T-helper 17 cell (primary cell): ENCODE data around the gene PHTF2. TPM values are rescaled to one million over a fixed set of nuclear protein-coding genes. Genes with fewer than 3 reads are reported as not detected.

Source experiments
- ATAC-seq: fragments of 150-1000 bp; cut with Tn5 transposase; 2 replicates; pipeline ENCODE4 v1.10.0; 2021; ENCODE audit warnings: mild to moderate bottlenecking, moderate library complexity
- DNase-seq, 3 donors: peaks; one replicate each; pipeline versions ENCODE4 v3.0.0 to v3.0.0-alpha.2; 2020 to 2021
- H3K9me3 ChIP-seq: one replicate; pipeline ENCODE4 v1.7.0; 2013; ENCODE audit warnings: low read length, mild to moderate bottlenecking; ENCODE audit not compliant: control insufficient read depth, poor library complexity, severe bottlenecking
- H3K27ac Mint-ChIP-seq: one replicate; pipeline ENCODE4 v1.8.0; 2022; ENCODE audit warnings: mild to moderate bottlenecking, moderate library complexity, mixed read lengths
- H3K27me3 Mint-ChIP-seq: one replicate; pipeline ENCODE4 v1.8.0; 2022; ENCODE audit warnings: mixed read lengths
- H3K36me3 Mint-ChIP-seq: one replicate; pipeline ENCODE4 v1.8.0; 2022; ENCODE audit warnings: low read depth, mixed read lengths
- H3K4me1 Mint-ChIP-seq: one replicate; pipeline ENCODE4 v1.8.0; 2022; ENCODE audit warnings: mild to moderate bottlenecking, mixed read lengths
- H3K4me3 Mint-ChIP-seq: one replicate; pipeline ENCODE4 v1.8.0; 2022; ENCODE audit warnings: mild to moderate bottlenecking, moderate library complexity, mixed read lengths
- total RNA-seq, 4 donors: library from RNA in 2 of 4; stranded (reverse) in 2 of 4; gene quantifications; one replicate each; pipeline ENCODE4 v1.2.3 and lab custom pipeline; 2022 to 2026

The PHTF2 gene
- total RNA-seq, 2 donors from 2014 or later = 68.1 to 69.9 TPM

DNA sequence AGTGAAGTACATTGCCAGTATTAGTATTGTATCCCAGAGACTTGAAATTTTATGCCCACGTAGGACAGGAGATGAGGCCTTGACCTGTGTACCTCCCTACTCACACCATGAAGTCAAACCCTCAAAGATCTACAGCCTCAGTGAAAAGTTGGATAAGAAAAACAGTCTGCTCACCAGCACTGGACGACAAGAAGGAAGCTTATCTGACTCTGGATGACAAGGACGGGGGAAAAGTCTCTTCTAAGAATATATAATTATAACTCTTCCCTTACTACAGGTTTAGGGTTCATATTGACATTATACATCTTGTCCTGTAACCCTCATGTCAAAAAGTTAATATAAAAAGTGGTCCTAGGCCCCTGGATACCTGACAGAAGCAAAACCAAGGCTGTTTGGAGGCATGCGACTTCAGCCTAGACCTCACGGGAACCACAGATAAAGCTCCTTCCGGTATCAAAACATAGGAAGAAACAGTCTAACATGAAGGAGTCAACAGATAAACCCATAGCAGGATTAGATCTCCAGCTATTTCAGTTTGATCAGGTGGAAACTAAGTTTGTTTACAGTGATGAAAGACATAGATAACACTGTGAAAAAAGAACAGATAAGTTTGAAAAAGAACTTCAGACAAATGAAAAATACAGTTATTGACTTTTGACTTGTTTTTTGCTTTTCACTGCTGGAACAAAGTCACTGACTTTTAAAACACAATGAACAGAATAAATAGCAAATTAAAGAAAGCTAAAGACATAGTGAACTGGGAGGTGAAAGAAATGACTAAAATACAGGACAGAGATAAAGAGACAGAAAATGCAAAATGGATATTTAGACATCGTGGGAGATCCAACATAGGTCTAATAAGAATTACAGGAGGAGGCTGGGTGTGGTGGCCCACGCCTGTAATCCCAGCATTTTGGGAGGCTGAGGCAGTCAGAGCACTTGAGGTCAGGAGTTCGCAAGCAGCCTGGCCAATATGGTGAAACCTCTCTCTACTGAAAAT lies 145.9 kb downstream of the PHTF2 start:
- Mint-ChIP-seq H3K27ac (peak overlapping the region; percentile 67), H3K4me1 (peaks cover 16% of the 10 kb centered on the region), H3K4me3 (no peak overlapping the region), H3K27me3 (no peaks in the 10 kb centered on the region), H3K36me3 (peaks cover 14% of the 10 kb centered on the region)
- ATAC-seq (no peak), DNase-seq (no peak)
- no peaks in the 10 kb centered on the region for H3K9me3 ChIP-seq

DNA sequence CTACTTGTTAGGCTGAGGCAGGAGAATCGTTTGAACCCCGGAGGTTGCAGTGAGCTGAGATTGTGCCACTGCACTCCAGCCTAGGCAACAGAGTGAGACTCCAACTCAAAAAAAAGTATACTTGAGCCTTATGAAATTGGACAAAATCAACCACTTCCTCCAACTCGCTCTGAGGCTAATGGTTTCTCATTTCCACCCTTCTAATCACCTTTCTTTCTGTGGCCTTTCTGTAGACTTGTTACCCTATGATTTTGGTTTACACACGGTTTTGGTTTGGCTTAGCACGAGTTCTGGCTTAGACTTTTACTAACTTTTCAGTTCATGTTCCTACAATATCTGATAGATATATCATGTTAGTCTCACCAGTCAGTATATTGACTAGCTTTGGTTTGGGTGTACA lies 152.0 kb downstream of the PHTF2 start:
- no peak for ATAC-seq

DNA sequence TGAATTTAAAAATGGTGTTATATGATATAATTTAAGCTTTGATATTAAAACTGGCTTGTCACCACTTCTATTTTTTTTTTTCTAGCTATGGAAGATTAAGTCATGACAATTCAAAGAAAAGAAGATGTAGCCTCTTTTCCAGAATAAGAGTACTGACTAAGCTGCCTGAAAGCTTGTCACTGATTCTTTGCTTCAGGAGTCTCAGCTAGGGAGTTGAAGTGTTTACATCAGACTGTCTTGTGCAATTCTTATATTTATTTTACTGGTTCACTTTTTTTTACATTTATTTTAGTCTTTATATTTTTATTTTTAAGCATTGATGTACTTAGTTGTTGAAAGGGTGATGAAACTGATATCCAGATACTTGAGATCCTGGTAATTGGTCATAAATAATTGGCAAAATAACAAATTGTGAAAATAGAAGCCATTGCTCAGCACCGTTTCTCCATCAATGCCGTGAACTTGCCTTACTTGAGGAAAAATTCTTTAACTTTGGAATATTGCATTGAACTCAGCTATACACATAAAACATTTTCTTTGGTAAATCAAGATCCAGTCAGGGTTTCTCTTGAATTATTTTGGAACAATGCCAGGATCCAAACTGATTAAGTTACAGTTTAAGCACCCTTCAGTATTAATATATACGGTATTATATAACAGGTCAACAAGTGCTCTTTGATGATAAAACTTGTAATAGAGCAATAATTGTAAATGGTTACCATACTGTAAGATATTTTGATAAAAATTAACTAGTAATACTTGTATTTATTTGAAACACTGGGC lies 156.4 kb downstream of the PHTF2 start:
- no peaks in the 10 kb centered on the region for H3K36me3 Mint-ChIP-seq
- no peak for ATAC-seq
- no peak overlapping the region for H3K4me3 Mint-ChIP-seq
- no peaks in the 10 kb centered on the region for H3K4me1 Mint-ChIP-seq
- no peaks in the 10 kb centered on the region for H3K9me3 ChIP-seq
- no peaks in the 10 kb centered on the region for H3K27me3 Mint-ChIP-seq
- H3K27ac Mint-ChIP-seq = no peak overlapping the region
- no peak for DNase-seq

More for the DNA sequence above, 152.0 kb downstream of the PHTF2 start:
- Mint-ChIP-seq H3K27me3 (no peaks in the 10 kb centered on the region), H3K4me3 (no peak overlapping the region), H3K4me1 (no peaks in the 10 kb centered on the region), H3K36me3 (no peaks in the 10 kb centered on the region), H3K27ac (no peak overlapping the region)
- H3K9me3 ChIP-seq = no peaks in the 10 kb centered on the region
- DNase-seq = no peak

DNA sequence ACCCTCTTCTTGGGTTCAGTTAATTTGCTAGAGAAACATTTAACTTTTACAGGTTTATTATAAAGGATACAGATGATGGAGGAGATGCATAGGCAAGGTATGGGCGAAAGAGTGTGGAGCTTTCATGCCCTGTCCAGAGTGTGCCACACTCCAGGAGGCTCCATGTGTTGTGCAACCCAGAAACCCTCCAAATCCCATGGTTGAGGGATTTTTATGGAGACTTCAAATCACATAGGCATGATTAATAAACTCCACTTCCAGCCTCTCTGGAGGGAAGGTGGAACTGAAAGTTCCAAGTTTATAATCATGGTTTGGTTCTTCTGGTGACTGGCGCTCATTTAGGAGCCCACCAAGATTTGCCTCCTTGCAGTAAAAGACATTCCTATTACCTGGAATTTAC lies 159.9 kb downstream of the PHTF2 start:
- H3K27me3 Mint-ChIP-seq = no peaks in the 10 kb centered on the region
- DNase-seq = no peak
- no peak for ATAC-seq
- H3K9me3 ChIP-seq = no peaks in the 10 kb centered on the region
- H3K36me3 Mint-ChIP-seq = no peaks in the 10 kb centered on the region
- no peaks in the 10 kb centered on the region for H3K4me1 Mint-ChIP-seq
- no peak overlapping the region for H3K4me3 Mint-ChIP-seq
- no peak overlapping the region for H3K27ac Mint-ChIP-seq

DNA sequence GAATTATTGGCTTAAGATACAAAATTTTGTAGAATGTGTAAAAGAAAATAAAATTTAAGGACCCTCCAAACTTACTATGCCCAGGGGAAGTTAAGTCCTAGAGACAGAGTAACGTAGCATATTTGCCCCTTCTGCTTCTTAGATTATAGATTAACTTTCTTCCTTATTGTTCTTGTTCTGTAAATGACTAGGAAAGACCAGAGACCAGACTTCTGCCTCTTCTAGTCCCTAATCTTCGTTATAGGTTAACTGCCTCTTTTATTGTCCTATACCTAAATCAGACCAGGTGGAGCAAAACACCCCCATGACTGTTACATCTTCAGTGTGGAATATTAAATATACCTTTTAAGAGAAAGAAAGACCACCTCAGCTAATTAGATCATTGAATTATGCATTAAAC lies 160.5 kb downstream of the PHTF2 start:
- no peaks in the 10 kb centered on the region for H3K9me3 ChIP-seq
- Mint-ChIP-seq H3K36me3 (no peaks in the 10 kb centered on the region), H3K27me3 (no peaks in the 10 kb centered on the region), H3K4me1 (no peaks in the 10 kb centered on the region), H3K27ac (no peak overlapping the region), H3K4me3 (no peak overlapping the region)
- ATAC-seq (no peak), DNase-seq (no peak)

DNA sequence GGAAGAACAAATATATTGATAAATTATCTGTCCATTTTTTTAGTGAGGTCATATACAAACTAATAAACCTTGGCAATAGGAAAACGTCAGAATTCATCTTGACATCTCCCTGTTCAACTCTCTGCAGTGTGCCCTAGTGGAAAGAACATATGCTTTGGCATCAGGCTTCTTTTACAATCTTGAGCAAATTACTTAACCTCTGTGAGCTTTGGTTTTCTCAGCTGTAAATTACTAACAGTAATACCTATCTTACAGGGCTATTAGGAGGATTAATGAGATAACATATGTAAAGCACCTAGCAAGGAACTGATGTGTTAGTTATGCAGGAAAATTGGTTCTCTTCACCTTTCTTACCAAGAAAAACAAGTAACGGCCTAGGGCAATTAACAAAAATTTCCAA lies 161.8 kb downstream of the PHTF2 start:
- H3K27ac Mint-ChIP-seq = no peak overlapping the region
- no peaks in the 10 kb centered on the region for H3K9me3 ChIP-seq
- H3K36me3 Mint-ChIP-seq = no peaks in the 10 kb centered on the region
- DNase-seq (no peak), ATAC-seq (no peak)
- no peaks in the 10 kb centered on the region for H3K4me1 Mint-ChIP-seq
- H3K27me3 Mint-ChIP-seq = no peaks in the 10 kb centered on the region
- H3K4me3 Mint-ChIP-seq = no peak overlapping the region

DNA sequence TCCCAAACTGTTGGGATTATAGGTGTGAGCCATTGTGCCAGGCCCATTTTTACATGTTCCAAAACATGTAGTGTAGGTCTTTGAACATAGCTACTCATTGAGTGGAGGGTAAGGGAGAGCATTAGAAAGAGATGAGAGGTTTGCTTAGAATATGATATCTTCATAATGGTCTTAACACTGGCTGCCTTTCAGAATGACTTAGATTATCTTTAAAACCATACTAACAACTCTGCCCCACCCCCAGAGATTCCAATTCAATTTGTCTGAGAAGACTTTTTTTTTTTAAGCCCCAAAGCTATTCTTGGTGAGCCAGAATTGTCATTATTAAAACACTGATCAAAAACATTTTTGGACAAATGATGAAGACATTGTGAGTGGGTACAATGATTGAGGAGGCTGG lies 168.9 kb downstream of the PHTF2 start:
- H3K27ac Mint-ChIP-seq = no peak overlapping the region
- H3K36me3 Mint-ChIP-seq = peaks cover 4% of the 10 kb centered on the region
- DNase-seq (no peak), ATAC-seq (no peak)
- H3K9me3 ChIP-seq = no peaks in the 10 kb centered on the region
- no peak overlapping the region for H3K4me3 Mint-ChIP-seq
- no peaks in the 10 kb centered on the region for H3K27me3 Mint-ChIP-seq
- no peaks in the 10 kb centered on the region for H3K4me1 Mint-ChIP-seq

DNA sequence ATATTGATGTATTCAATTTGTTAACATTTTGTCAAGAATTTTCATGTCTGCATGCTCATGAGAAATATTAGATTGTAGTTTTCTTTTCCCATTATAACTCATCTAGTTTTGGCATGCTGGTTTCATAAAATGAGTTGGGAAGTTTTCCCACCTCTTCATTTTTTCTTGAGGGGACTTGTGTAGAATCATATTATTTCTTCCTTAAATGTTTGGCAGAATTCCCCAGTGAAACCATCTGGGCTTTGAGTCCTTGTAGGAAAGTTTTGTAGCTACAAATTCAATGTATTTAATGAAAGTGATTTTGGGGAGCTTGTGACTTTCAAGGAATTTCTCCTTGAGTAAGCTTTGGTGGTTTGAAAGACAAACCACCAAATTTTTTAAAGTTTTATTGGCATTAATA lies 173.2 kb downstream of the PHTF2 start:
- no peak overlapping the region for H3K27ac Mint-ChIP-seq
- no peaks in the 10 kb centered on the region for H3K9me3 ChIP-seq
- no peaks in the 10 kb centered on the region for H3K27me3 Mint-ChIP-seq
- H3K4me1 Mint-ChIP-seq = peaks cover 3% of the 10 kb centered on the region
- no peak for ATAC-seq
- no peak for DNase-seq
- H3K36me3 Mint-ChIP-seq = peaks cover 4% of the 10 kb centered on the region
- H3K4me3 Mint-ChIP-seq = no peak overlapping the region

DNA sequence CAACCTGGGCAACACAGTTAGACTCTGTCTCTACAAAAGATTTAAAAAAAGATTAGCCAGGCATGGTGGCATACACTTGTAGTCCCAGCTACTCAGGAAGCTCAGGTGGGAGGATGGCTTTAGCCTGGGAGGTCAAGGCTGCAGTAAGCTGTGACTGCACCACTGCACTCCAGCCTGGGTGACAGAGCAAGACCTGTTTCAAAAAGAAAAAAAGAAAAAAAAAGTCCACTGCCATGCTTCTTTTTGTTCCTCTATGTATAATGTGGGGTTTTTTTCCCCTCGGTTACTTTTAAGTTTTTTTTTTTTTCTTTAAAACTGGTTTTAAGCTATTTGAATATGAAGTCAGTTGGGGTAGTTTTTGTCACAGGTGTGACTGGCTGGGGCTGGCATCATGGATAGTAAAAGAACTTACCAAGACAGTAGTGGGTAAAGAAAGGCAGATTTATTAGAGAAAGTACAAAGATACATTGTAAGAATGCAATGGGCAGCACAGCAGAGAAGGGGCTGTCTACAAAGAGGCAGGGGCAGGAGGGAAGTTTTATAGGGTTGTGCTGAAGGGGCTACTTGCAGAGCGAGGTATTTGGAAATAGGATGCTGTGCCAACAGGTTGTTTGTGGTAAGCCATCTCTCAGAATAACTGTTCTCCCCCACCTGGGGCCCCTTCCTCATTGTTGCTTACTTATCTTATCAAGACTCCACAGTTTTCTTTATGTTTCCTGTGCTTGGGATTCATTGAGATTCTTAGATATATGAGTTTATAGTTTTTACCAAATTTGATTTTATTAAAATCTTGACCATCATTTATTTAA lies 177.3 kb downstream of the PHTF2 start:
- H3K27ac Mint-ChIP-seq = peak overlapping the region; percentile 32
- H3K4me3 Mint-ChIP-seq = no peak overlapping the region
- no peaks in the 10 kb centered on the region for H3K27me3 Mint-ChIP-seq
- DNase-seq (no peak), ATAC-seq (no peak)
- no peaks in the 10 kb centered on the region for H3K9me3 ChIP-seq
- peaks cover 3% of the 10 kb centered on the region for H3K4me1 Mint-ChIP-seq
- H3K36me3 Mint-ChIP-seq = no peaks in the 10 kb centered on the region

DNA sequence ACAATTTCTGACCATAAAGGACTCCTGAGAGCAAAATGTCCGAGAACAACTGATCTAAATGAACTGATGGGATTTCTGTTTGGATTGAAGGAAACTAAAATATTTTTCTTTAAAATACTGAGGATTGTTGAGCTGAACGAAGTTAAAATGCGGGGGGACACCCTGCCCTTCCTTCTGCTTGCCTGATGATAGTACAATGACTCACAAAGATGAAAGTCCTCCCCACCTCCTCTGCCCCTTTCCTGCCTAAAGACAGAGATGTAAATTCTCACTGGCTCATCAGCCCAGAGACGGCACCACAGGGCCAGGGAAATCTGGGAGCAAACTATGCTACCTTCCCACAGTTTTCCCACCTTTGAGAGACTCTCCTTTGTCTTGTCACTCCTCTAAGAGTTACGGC lies 180.6 kb downstream of the PHTF2 start:
- ATAC-seq (no peak), DNase-seq (no peak)
- H3K4me1 Mint-ChIP-seq = peaks cover 9% of the 10 kb centered on the region
- no peak overlapping the region for H3K4me3 Mint-ChIP-seq
- H3K27ac Mint-ChIP-seq = no peak overlapping the region
- no peaks in the 10 kb centered on the region for H3K36me3 Mint-ChIP-seq
- H3K9me3 ChIP-seq = no peaks in the 10 kb centered on the region
- no peaks in the 10 kb centered on the region for H3K27me3 Mint-ChIP-seq

DNA sequence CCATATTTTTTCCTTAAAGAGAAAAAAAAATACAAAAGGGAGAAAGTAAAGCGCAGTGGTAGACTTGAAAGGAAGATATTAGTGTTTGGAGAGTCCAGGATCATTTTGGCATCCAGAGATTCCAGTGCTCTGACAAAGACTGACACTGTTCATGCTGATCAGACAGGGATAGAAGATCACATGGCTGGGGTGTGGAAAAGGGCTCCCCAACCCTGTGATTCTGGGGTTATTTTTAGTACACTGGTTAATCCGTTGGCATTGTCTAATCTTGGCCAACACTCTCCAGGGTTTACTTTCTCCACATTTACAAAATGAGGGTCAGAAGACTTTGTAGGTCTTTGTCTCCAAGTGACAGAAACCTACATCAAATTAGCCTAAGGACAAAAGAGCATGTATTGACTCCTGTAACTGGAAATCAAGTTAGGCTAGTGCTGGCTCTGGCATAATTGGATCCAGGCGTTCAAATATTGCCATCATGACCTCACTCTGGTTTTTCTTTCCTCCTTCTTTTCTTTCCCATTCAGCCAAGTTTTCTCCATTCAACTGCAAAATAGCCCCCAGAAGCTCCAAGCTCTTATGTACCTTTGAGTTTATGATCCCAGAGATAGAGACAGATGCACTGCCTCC lies 181.6 kb downstream of the PHTF2 start:
- no peaks in the 10 kb centered on the region for H3K27me3 Mint-ChIP-seq
- peaks cover 9% of the 10 kb centered on the region for H3K4me1 Mint-ChIP-seq
- no peak for DNase-seq
- H3K36me3 Mint-ChIP-seq = no peaks in the 10 kb centered on the region
- no peaks in the 10 kb centered on the region for H3K9me3 ChIP-seq
- ATAC-seq = no peak
- H3K27ac Mint-ChIP-seq = no peak overlapping the region
- no peak overlapping the region for H3K4me3 Mint-ChIP-seq

DNA sequence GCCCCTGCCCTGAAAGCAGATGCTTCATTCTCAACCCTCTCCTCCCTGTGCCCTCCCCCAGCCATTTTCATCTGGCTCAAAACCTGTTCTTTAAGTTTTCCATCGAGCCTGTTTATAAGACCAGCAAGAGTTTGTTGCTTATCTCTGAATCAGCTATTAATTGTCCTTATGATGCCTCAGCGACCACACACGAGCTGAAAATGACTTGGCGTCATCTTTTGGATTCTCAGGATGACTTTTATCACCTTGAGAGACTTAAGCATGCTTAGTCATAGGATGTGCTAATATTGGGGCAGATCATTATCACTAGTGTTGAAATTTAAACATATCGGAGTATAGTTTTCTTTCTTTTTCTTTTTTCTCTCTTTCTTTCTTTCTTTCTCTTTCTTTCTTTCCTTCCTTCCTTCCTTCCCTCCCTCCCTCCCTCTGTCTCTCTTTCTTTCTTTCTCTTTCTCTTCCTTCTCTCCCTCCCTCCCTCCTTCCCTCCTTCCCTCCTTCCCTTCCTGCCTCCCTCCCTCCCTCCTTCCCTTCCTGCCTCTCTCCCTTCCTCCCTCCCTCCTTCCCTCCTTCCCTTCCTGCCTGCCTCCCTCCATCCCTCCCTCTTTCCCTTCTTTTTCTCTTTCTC lies 184.5 kb downstream of the PHTF2 start:
- no peak for ATAC-seq
- H3K27ac Mint-ChIP-seq = no peak overlapping the region

More for the DNA sequence above, 184.5 kb downstream of the PHTF2 start:
- DNase-seq = no peak
- Mint-ChIP-seq H3K36me3 (no peaks in the 10 kb centered on the region), H3K4me1 (peaks cover 5% of the 10 kb centered on the region), H3K27me3 (no peaks in the 10 kb centered on the region), H3K4me3 (no peak overlapping the region)
- H3K9me3 ChIP-seq = no peaks in the 10 kb centered on the region
